Heart right ventricle (tissue), 16 donors: Measurements from ENCODE around the gene AFDN. TPM values are rescaled to one million over a fixed set of nuclear protein-coding genes. Genes with fewer than 3 reads are reported as not detected.

Source experiments
- ATAC-seq, 8 donors: fragments of 200-7000 bp; cut with Tn5 transposase; one replicate each; pipeline ENCODE4 v1.9.1; 2020; ENCODE audit warnings: mild to moderate bottlenecking in 8 of 8, moderate library complexity in 8 of 8, moderate number of reproducible peaks in 1 of 8
- DNase-seq, 2 donors: peaks; one replicate each; pipeline ENCODE4 v3.0.0-alpha.2; 2020
- H3K27ac ChIP-seq, 10 donors: fragments of 200-600 bp; sonication (generic) in 2 of 10; one replicate each; pipeline versions ENCODE4 v1.5.0 to v1.8.0; 2020 to 2022; ENCODE audit warnings: mild to moderate bottlenecking in 3 of 10
- H3K27me3 ChIP-seq, 7 donors: fragments of 200-600 bp; one replicate each; pipeline ENCODE4 v1.8.0; 2021 to 2022; ENCODE audit warnings: mild to moderate bottlenecking in 2 of 7
- H3K36me3 ChIP-seq, 9 donors: fragments of 200-600 bp; sonication (generic) in 1 of 9; one replicate each; pipeline versions ENCODE4 v1.5.0 to v1.8.0; 2020 to 2022; ENCODE audit warnings: mild to moderate bottlenecking in 2 of 9
- H3K4me1 ChIP-seq, 9 donors: fragments of 200-600 bp; sonication (generic) in 1 of 9; one replicate each; pipeline versions ENCODE4 v1.5.0 to v1.8.0; 2020 to 2022; ENCODE audit warnings: mild to moderate bottlenecking in 4 of 9
- H3K4me3 ChIP-seq, 10 donors: fragments of 200-600 bp; sonication (generic) in 2 of 10; one replicate each; pipeline versions ENCODE4 v1.5.0 to v1.8.0; 2020 to 2022; ENCODE audit warnings: mild to moderate bottlenecking in 7 of 10, moderate library complexity in 2 of 10
- H3K9me3 ChIP-seq, 11 donors: fragments of 200-600 bp in 10 of 11; sonication (generic) in 2 of 11; one replicate each; pipeline versions ENCODE4 v1.5.0 to v1.8.0; 2013 to 2022; ENCODE audit warnings: mild to moderate bottlenecking in 2 of 11, control low read depth in 1 of 11, moderate library complexity in 1 of 11
- CTCF ChIP-seq, 9 donors: fragments of 200-600 bp; sonication (generic) in 2 of 9; IDR thresholded peaks; one replicate each; pipeline versions ENCODE4 v1.5.0 to v1.8.0; 2021 to 2022; ENCODE audit warnings: antibody characterized with exemption in 9 of 9, mild to moderate bottlenecking in 5 of 9, moderate library complexity in 1 of 9
- WGBS, 2 donors: extraction: QIAGEN DNeasy Blood & Tissue Kit; methylation state at CpG; one replicate each; pipeline ENCODE4 v1.1.7; 2013; ENCODE audit warnings: inconsistent platforms in 1 of 2; 5-methylcytosine and 5-hydroxymethylcytosine counted together
- intact Hi-C, 10 donors: fragments of 100-400 bp; cut with DNase I; formaldehyde crosslinking; loops; one replicate each; pipeline versions ENCODE4 v1.11.1 to v1.14.2; 2022
- polyA plus RNA-seq, 2 donors: library from polyadenylated mRNA; stranded (reverse); fragments of 200-250 nt; gene quantifications; one replicate each; pipeline ENCODE4 v1.2.3, GENCODE V29; 2013
- total RNA-seq, 10 donors: library from RNA; stranded (reverse); fragmentation: NEBNext Ultra II Directional in 3 of 10; extraction: Animal tissue kit (Norgen Biotek cat#: 25700) in 3 of 10; gene quantifications; one replicate each; pipeline versions ENCODE4 v1.2.1 to v1.2.4, GENCODE V29; 2021 to 2023
- donor health status: Arrhythmogenic right ventricular cardiomyopathy.
- donor health status: ischemic (EF 13 %, LVEDD 7.1; RV severe dilation, severe dysfunction).
- donor health status: healthy with polysubstance abuse.
- donor health status: DM: no; HTN: yes; CAD: no.
- donor health status: DM: no; HTN: no; CAD: no.
- donor health status: ischemic (EF 25% LVEDD 6.9; RV normal size, moderate dysfunction).
- donor health status: ischemic (EF 25% LVEDD 5.7; RV mildly dilated, moderate dysfunction).
- donor health status: healthy.
- donor health status: DM: yes; HTN: yes; CAD: no.
- donor health status: Ischemic cardiomyopathy.
- donor health status: ischemic (EF 35%, LVEDD 5.7; RV mildly dilated, moderate dysfunction).
- donor health status: nonischemic (EF 11% LVEDD 7.7; RV severe dilation, severe dysfunction).
- donor health status: DM: yes; HTN: yes; CAD: no.
- donor health status: PGD.
- donor health status: ischemic (EF 29% LVEDD 5.4; RV normal size, mild dysfunction).
- donor health status: nonischemic (EF 23%, LVEDD 6.1; RV moderate dilation, normal function).

AFDN gene
- total and polyA plus RNA-seq, 12 donors, result 17.4 to 79.9 (median 58.0) TPM

- TF ChIP-seq CTCF (IDR thresholded peaks at IDR 0.05), result no peak
- DNase-seq (no peak), ATAC-seq (peak in 5 of 8 donors; percentile 11 to 57 (median 52))
- H3K27ac ChIP-seq, result peak overlapping the region in 2 of 10 donors; percentile 11 to 14
- WGBS, 2 donors, result 41 to 49% methylated on average over 4 of the region's 4 CpGs
- H3K9me3 ChIP-seq, result no peaks in the 10 kb centered on the region
- H3K36me3 ChIP-seq, result no peaks in the 10 kb centered on the region
- H3K4me3 ChIP-seq, result no peak overlapping the region
- intact Hi-C loops, result loop anchor here in 3 of 10 donors (5.0 to 10.0 kb wide), 3 partner anchors 60 to 348 kb away; no protein-coding TSS in a partner anchor
- H3K27me3 ChIP-seq, result peaks cover 0 to 24% (median 0%) of the 10 kb centered on the region in 7 donors
- peaks cover 0 to 77% (median 53%) of the 10 kb centered on the region in 9 donors for H3K4me1 ChIP-seq
Measured at GRCh38 chr6:167832497-167833395, 6.0 kb downstream of the AFDN start.

- DNase-seq (no peak), ATAC-seq (no peak)
- Histone ChIP-seq H3K27ac (peak overlapping the region in 2 of 10 donors; percentile 11 to 14), H3K27me3 (peaks cover 0 to 17% (median 0%) of the 10 kb centered on the region in 7 donors), H3K4me3 (no peak overlapping the region), H3K4me1 (peaks cover 0 to 74% (median 47%) of the 10 kb centered on the region in 9 donors), H3K9me3 (no peaks in the 10 kb centered on the region), H3K36me3 (no peaks in the 10 kb centered on the region)
- intact Hi-C loops, result loop anchor here in 3 of 10 donors (5.0 to 10.0 kb wide), 3 partner anchors 59 to 349 kb away; no protein-coding TSS in a partner anchor
- TF ChIP-seq CTCF (IDR thresholded peaks at IDR 0.05), result no peak
- 69 to 73% methylated on average over 2 of the region's 2 CpGs for WGBS, 2 donors
Measured at GRCh38 chr6:167833396-167833763, 6.7 kb downstream of the AFDN start.

- no peak for TF ChIP-seq CTCF (IDR thresholded peaks at IDR 0.05)
- intact Hi-C loops, result loop anchor here in 2 of 10 donors (10.0 kb wide), 2 partner anchors 60 to 350 kb away; no protein-coding TSS in a partner anchor
- H3K4me3 ChIP-seq, result no peak overlapping the region
- no peaks in the 10 kb centered on the region for H3K36me3 ChIP-seq
- no peaks in the 10 kb centered on the region for H3K9me3 ChIP-seq
- peaks cover 0 to 73% (median 41%) of the 10 kb centered on the region in 9 donors for H3K4me1 ChIP-seq
- no peaks in the 10 kb centered on the region for H3K27me3 ChIP-seq
- 86 to 89% methylated on average over 3 of the region's 3 CpGs for WGBS, 2 donors
- no peak overlapping the region for H3K27ac ChIP-seq
- DNase-seq, result no peak
- ATAC-seq, result no peak
Measured at GRCh38 chr6:167835260-167835659, 8.5 kb downstream of the AFDN start.

GRCh38 chr6:167836721-167837120 lies 10.0 kb downstream of the AFDN start:
- no peak for TF ChIP-seq CTCF (IDR thresholded peaks at IDR 0.05)
- intact Hi-C loops, result loop anchor here in 2 of 10 donors (10.0 kb wide), 2 partner anchors 58 to 352 kb away; no protein-coding TSS in a partner anchor
- DNase-seq, result no peak
- Histone ChIP-seq H3K27ac (no peak overlapping the region), H3K4me1 (peaks cover 0 to 74% (median 42%) of the 10 kb centered on the region in 9 donors), H3K36me3 (no peaks in the 10 kb centered on the region), H3K27me3 (no peaks in the 10 kb centered on the region), H3K4me3 (no peak overlapping the region), H3K9me3 (no peaks in the 10 kb centered on the region)
- ATAC-seq, result no peak
- 78 to 81% methylated on average over 3 of the region's 3 CpGs for WGBS, 2 donors
